ENCODE measurements around the gene EMC9. TPM values are rescaled to one million over a fixed set of nuclear protein-coding genes. Genes with fewer than 3 reads are reported as not detected.

The EMC9 gene
- total and polyA plus RNA-seq, 4 donors, result 8.6 to 17.8 (median 13.4) TPM

- no peak overlapping the region for H3K4me3 ChIP-seq (ENCODE audit: low read depth in 1 of 3, low read length in 3 of 3)
- no peak for TF ChIP-seq JUND (IDR thresholded peaks at IDR 0.05)
- TF ChIP-seq RAD21 (IDR thresholded peaks at IDR 0.05), result no peak
- no peak for TF ChIP-seq RXRA (IDR thresholded peaks at IDR 0.05)
- no peak for TF ChIP-seq ZBTB33 (IDR thresholded peaks at IDR 0.05)
- TF ChIP-seq FOXA2 (IDR thresholded peaks at IDR 0.05), result no peak
- H3K27ac ChIP-seq (ENCODE audit: low read depth in 1 of 2, low read length in 2 of 2), result no peak overlapping the region
- H3K36me3 ChIP-seq (ENCODE audit: control insufficient read depth in 4 of 4, insufficient read depth in 3 of 4, low read depth in 1 of 4, low read length in 3 of 4), result peaks cover 13 to 38% (median 25%) of the 10 kb centered on the region in 4 donors
- peaks cover 6 to 87% (median 68%) of the 10 kb centered on the region in 4 donors for H3K4me1 ChIP-seq (ENCODE audit: control insufficient read depth in 4 of 4, insufficient read depth in 4 of 4, low read length in 3 of 4)
- H3K9ac ChIP-seq (ENCODE audit: low read depth in 1 of 2, low read length in 2 of 2), result no peak overlapping the region
- H3K9me3 ChIP-seq (ENCODE audit: control insufficient read depth in 4 of 4, low read length in 3 of 4), result no peaks in the 10 kb centered on the region
- no peak for DNase-seq (ENCODE audit: low spot score)
- 88% methylated on average over 3 of the region's 3 CpGs for WGBS
- H3K27me3 ChIP-seq (ENCODE audit: control insufficient read depth in 4 of 4, insufficient read depth in 4 of 4, low read length in 3 of 4), result no peaks in the 10 kb centered on the region
These were observed 40.4 kb downstream of the EMC9 start for GRCh38 chr14:24100982-24101494.

GRCh38 chr14:24100197-24100981, 41.0 kb downstream of the EMC9 start:
- Histone ChIP-seq H3K27ac (ENCODE audit: low read depth in 1 of 2, low read length in 2 of 2) (peak overlapping the region in 1 of 2 donors; percentile 5), H3K9ac (ENCODE audit: low read depth in 1 of 2, low read length in 2 of 2) (no peak overlapping the region), H3K27me3 (ENCODE audit: control insufficient read depth in 4 of 4, insufficient read depth in 4 of 4, low read length in 3 of 4) (no peaks in the 10 kb centered on the region), H3K9me3 (ENCODE audit: control insufficient read depth in 4 of 4, low read length in 3 of 4) (no peaks in the 10 kb centered on the region), H3K4me1 (ENCODE audit: control insufficient read depth in 4 of 4, insufficient read depth in 4 of 4, low read length in 3 of 4) (peaks cover 6 to 86% (median 64%) of the 10 kb centered on the region in 4 donors), H3K4me3 (ENCODE audit: low read depth in 1 of 3, low read length in 3 of 3) (no peak overlapping the region), H3K36me3 (ENCODE audit: control insufficient read depth in 4 of 4, insufficient read depth in 3 of 4, low read depth in 1 of 4, low read length in 3 of 4) (peaks cover 13 to 38% (median 25%) of the 10 kb centered on the region in 4 donors)
- WGBS, result 61% methylated on average over 4 of the region's 4 CpGs
- TF ChIP-seq REST (IDR thresholded peaks at IDR 0.05), result no peak
- no peak for TF ChIP-seq FOXA2 (IDR thresholded peaks at IDR 0.05)
- no peak for TF ChIP-seq SP1 (IDR thresholded peaks at IDR 0.05)
- TF ChIP-seq JUND (IDR thresholded peaks at IDR 0.05), result no peak
- TF ChIP-seq ZBTB33 (IDR thresholded peaks at IDR 0.05), result no peak
- no peak for TF ChIP-seq RAD21 (IDR thresholded peaks at IDR 0.05)
- TF ChIP-seq YY1 (IDR thresholded peaks at IDR 0.05), result no peak
- no peak for TF ChIP-seq ATF3 (IDR thresholded peaks at IDR 0.05)
- TF ChIP-seq NR2F2 (IDR thresholded peaks at IDR 0.05), result no peak
- TF ChIP-seq CTCF (IDR thresholded peaks at IDR 0.05; ENCODE audit: low read depth, low read length, missing input control), result no peak
- no peak for TF ChIP-seq MAX (IDR thresholded peaks at IDR 0.05)
- no peak for TF ChIP-seq GABPA (IDR thresholded peaks at IDR 0.05 in 1 of 2, conservative IDR thresholded peaks at IDR 0.05 in 1 of 2)
- TF ChIP-seq FOXA1 (IDR thresholded peaks at IDR 0.05), result no peak
- no peak for DNase-seq (ENCODE audit: low spot score)

Measured in liver (tissue), 9 donors.